ENCODE data around the gene GFPT1.

GRCh38 chr2:69387770-69388481, 899 bp upstream of the GFPT1 start:
- TF ChIP-seq CTCF (IDR thresholded peaks at IDR 0.05) (no peak), POLR2A (IDR thresholded peaks at IDR 0.05) (no peak)

All from adrenal gland (tissue), 5 donors.